Left renal cortex interstitium (tissue), 4 donors: ENCODE measurements around the gene TPRG1. TPM values are rescaled to one million over a fixed set of nuclear protein-coding genes. Genes with fewer than 3 reads are reported as not detected.

ENCODE experiments used
- DNase-seq, 4 donors: peaks; one replicate each; pipeline ENCODE4 v3.0.0-alpha.2; 2013; ENCODE audit warnings: low read depth in 4 of 4, low spot score in 2 of 4, missing footprints in 1 of 4
- polyA plus RNA-seq, 4 donors: library from polyadenylated mRNA; unstranded; fragments of 120-200 nt; gene quantifications; one replicate each; pipeline ENCODE4 v1.2.1, GENCODE V29; 2013; ENCODE audit not compliant: insufficient read length in 4 of 4

Gene TPRG1
- polyA plus RNA-seq, 4 donors: 0.45 to 1.5 (median 0.80) TPM

GRCh38 chr3:189342811-189343210 is 171.0 kb downstream of the TPRG1 start:
- no peak for DNase-seq

GRCh38 chr3:189344996-189345395 is 173.2 kb downstream of the TPRG1 start:
- DNase-seq: no peak

GRCh38 chr3:189349772-189350171 is 178.0 kb downstream of the TPRG1 start:
- no peak for DNase-seq

- DNase-seq: no peak
Measured at GRCh38 chr3:189353318-189353965, 181.7 kb downstream of the TPRG1 start.

GRCh38 chr3:189353988-189354889 is 182.5 kb downstream of the TPRG1 start:
- DNase-seq: no peak

- no peak for DNase-seq
Measured at GRCh38 chr3:189355115-189355480, 183.3 kb downstream of the TPRG1 start.

GRCh38 chr3:189355481-189356201 is 183.9 kb downstream of the TPRG1 start:
- no peak for DNase-seq

- DNase-seq: no peak
Measured at GRCh38 chr3:189360291-189360690, 188.5 kb downstream of the TPRG1 start.

GRCh38 chr3:189361103-189361835 is 189.5 kb downstream of the TPRG1 start:
- no peak for DNase-seq

- DNase-seq: no peak
Measured at GRCh38 chr3:189363590-189364255, 192.0 kb downstream of the TPRG1 start.

GRCh38 chr3:189365609-189366564 is 194.1 kb downstream of the TPRG1 start:
- no peak for DNase-seq

GRCh38 chr3:189368384-189368783 is 196.6 kb downstream of the TPRG1 start:
- DNase-seq: no peak

GRCh38 chr3:189369636-189370035 is 197.9 kb downstream of the TPRG1 start:
- no peak for DNase-seq

GRCh38 chr3:189372243-189372642 is 200.5 kb downstream of the TPRG1 start:
- no peak for DNase-seq
